H1 (cell line): ENCODE results near the gene WDR91. TPM values are rescaled to one million over a fixed set of nuclear protein-coding genes. Genes with fewer than 3 reads are reported as not detected.

Experiments used
- CTCF ChIA-PET: fragments of 300-600 bp; sonication (Branson Sonifier 250); formaldehyde crosslinking; loops from one replicate; lab custom pipeline; 2021; ENCODE audit not compliant: partially characterized antibody; lab: Charles Lee
- POLR2A ChIA-PET: fragments of 300-600 bp; sonication (Branson Sonifier 250); formaldehyde crosslinking; loops from one replicate; lab custom pipeline; 2021; ENCODE audit warnings: inconsistent platforms; ENCODE audit not compliant: partially characterized antibody; lab: Charles Lee
- DNase-seq, 2 experiments: peaks; one replicate each; pipeline versions ENCODE4 v3.0.0 to v3.0.0-alpha.2; 2010 to 2022; ENCODE audit warnings: low spot score in 2 of 2, low read depth in 1 of 2, mixed read lengths in 1 of 2
- FAIRE-seq: peaks from 2 replicates; lab custom pipeline; 2011; peaks lifted over from hg19 to GRCh38; lab: Jason Lieb, UNC
- H2AFZ ChIP-seq: 2 replicates; pipeline ENCODE4 v1.8.1; 2012; ENCODE audit warnings: low read length, inconsistent platforms
- H2AK5ac ChIP-seq: 2 replicates; pipeline ENCODE4 v1.6.1; 2013; ENCODE audit warnings: low read depth, low read length
- H2BK120ac ChIP-seq: replicated peaks from 2 replicates; pipeline ENCODE3; 2013; ENCODE audit warnings: low read depth, low read length, inconsistent platforms
- H2BK12ac ChIP-seq: 2 replicates; pipeline ENCODE4 v1.6.1; 2013; ENCODE audit warnings: low read depth, low read length
- H2BK15ac ChIP-seq: 2 replicates; pipeline ENCODE4 v1.6.1; 2013; ENCODE audit warnings: low read length
- H2BK20ac ChIP-seq: 2 replicates; pipeline ENCODE4 v1.6.1; 2013; ENCODE audit warnings: low read length
- H2BK5ac ChIP-seq: 2 replicates; pipeline ENCODE4 v1.6.1; 2013; ENCODE audit warnings: low read depth, low read length
- H3K14ac ChIP-seq: 2 replicates; pipeline ENCODE4 v1.6.1; 2013; ENCODE audit warnings: inconsistent platforms; ENCODE audit not compliant: insufficient read length
- H3K18ac ChIP-seq: 2 replicates; pipeline ENCODE4 v1.6.1; 2013; ENCODE audit warnings: low read length; ENCODE audit errors: extremely low read depth
- H3K23ac ChIP-seq: 2 replicates; pipeline ENCODE4 v1.6.1; 2013; ENCODE audit warnings: inconsistent platforms; ENCODE audit not compliant: insufficient read length
- H3K23me2 ChIP-seq: 2 replicates; pipeline ENCODE4 v1.6.1; 2013; ENCODE audit warnings: low read depth, low read length
- H3K27ac ChIP-seq: 2 replicates; pipeline ENCODE4 v1.6.1; 2011; ENCODE audit warnings: low read depth, low read length, inconsistent platforms
- H3K27me3 ChIP-seq, 4 experiments: replicated peaks in 1 of 4; 1 replicate in 1 of 4; 2 replicates in 3 of 4; pipeline versions ENCODE4 v1.6.1 to v1.8.1; 2011 to 2013; ENCODE audit warnings: low read length in 3 of 4, mild to moderate bottlenecking in 3 of 4, inconsistent platforms in 2 of 4, mixed read lengths in 2 of 4, moderate library complexity in 1 of 4; ENCODE audit not compliant: control insufficient read depth in 3 of 4, insufficient read depth in 3 of 4; ENCODE audit errors: extremely low read depth in 1 of 4
- H3K36me3 ChIP-seq, 4 experiments: 2 replicates each; pipeline versions ENCODE4 v1.6.1 to v1.8.1; 2011 to 2013; ENCODE audit warnings: mild to moderate bottlenecking in 4 of 4, low read length in 3 of 4, moderate library complexity in 2 of 4, control low read depth in 1 of 4, inconsistent platforms in 1 of 4; ENCODE audit not compliant: insufficient read depth in 4 of 4, control insufficient read depth in 2 of 4
- H3K4ac ChIP-seq: replicated peaks from 2 replicates; pipeline ENCODE3; 2013; ENCODE audit warnings: low read length, low read depth, mixed read lengths, inconsistent platforms; ENCODE audit not compliant: insufficient read length
- H3K4me1 ChIP-seq, 4 experiments: replicated peaks in 1 of 4; 1 replicate in 1 of 4; 2 replicates in 3 of 4; pipeline versions ENCODE4 v1.6.1 to v1.8.1; 2011 to 2013; ENCODE audit warnings: low read length in 3 of 4, inconsistent platforms in 2 of 4, mixed read lengths in 1 of 4; ENCODE audit not compliant: insufficient read depth in 4 of 4, control insufficient read depth in 3 of 4
- H3K4me2 ChIP-seq, 2 experiments: 2 replicates each; pipeline versions ENCODE4 v1.6.1 to v1.8.1; 2011 to 2013; ENCODE audit warnings: low read depth in 2 of 2, low read length in 2 of 2, control low read depth in 1 of 2, inconsistent platforms in 1 of 2, mild to moderate bottlenecking in 1 of 2; ENCODE audit not compliant: insufficient read depth in 1 of 2
- H3K4me3 ChIP-seq, 4 experiments: fragments of 200-600, 300-600 bp in 1 of 4; sonication (generic), shearing (Covaris generic), sonication (Bioruptor Twin) in 1 of 4; 2 replicates each; pipeline versions ENCODE4 v1.5.1 to v1.8.1; 2011 to 2016; ENCODE audit warnings: low read length in 4 of 4, low read depth in 3 of 4, control low read depth in 2 of 4, inconsistent platforms in 2 of 4, mild to moderate bottlenecking in 2 of 4, mixed read lengths in 1 of 4, moderate library complexity in 1 of 4; ENCODE audit not compliant: insufficient read depth in 2 of 4; ENCODE audit errors: extremely low read depth in 1 of 4
- H3K56ac ChIP-seq: replicated peaks from 2 replicates; pipeline ENCODE3; 2013; ENCODE audit warnings: low read depth, mild to moderate bottlenecking, mixed read lengths, low read length, inconsistent platforms; ENCODE audit not compliant: insufficient read length
- H3K79me1 ChIP-seq: 2 replicates; pipeline ENCODE4 v1.6.1; 2013; ENCODE audit warnings: low read depth, low read length, control low read depth
- H3K79me2 ChIP-seq, 2 experiments: 2 replicates each; pipeline versions ENCODE4 v1.6.1 to v1.8.1; 2012 to 2013; ENCODE audit warnings: low read length in 2 of 2, mild to moderate bottlenecking in 2 of 2, inconsistent platforms in 1 of 2; ENCODE audit not compliant: insufficient read depth in 2 of 2, control insufficient read depth in 1 of 2
- H3K9ac ChIP-seq, 4 experiments: replicated peaks in 1 of 4; 1 replicate in 1 of 4; 2 replicates in 3 of 4; pipeline versions ENCODE4 v1.6.1 to v1.8.1; 2011 to 2013; ENCODE audit warnings: low read depth in 3 of 4, low read length in 3 of 4, control low read depth in 2 of 4, mild to moderate bottlenecking in 2 of 4, moderate library complexity in 2 of 4, inconsistent platforms in 1 of 4; ENCODE audit errors: extremely low read depth in 1 of 4
- H3K9me3 ChIP-seq, 2 experiments: 2 replicates each; pipeline versions ENCODE4 v1.6.1 to v1.8.1; 2012 to 2013; ENCODE audit warnings: mild to moderate bottlenecking in 2 of 2, moderate library complexity in 2 of 2, control low read depth in 1 of 2, inconsistent platforms in 1 of 2, low read depth in 1 of 2, low read length in 1 of 2, mixed read lengths in 1 of 2; ENCODE audit not compliant: insufficient read depth in 2 of 2
- H4K20me1 ChIP-seq, 2 experiments: replicated peaks in 1 of 2; 2 replicates each; pipeline versions ENCODE3 to v1.8.1; 2011 to 2013; ENCODE audit warnings: inconsistent platforms in 2 of 2, low read length in 2 of 2, mild to moderate bottlenecking in 1 of 2; ENCODE audit not compliant: insufficient read depth in 2 of 2, control insufficient read depth in 1 of 2
- H4K5ac ChIP-seq: 2 replicates; pipeline ENCODE4 v1.6.1; 2013; ENCODE audit warnings: low read length, low read depth, mixed read lengths, inconsistent platforms; ENCODE audit not compliant: insufficient read length
- H4K8ac ChIP-seq: 2 replicates; pipeline ENCODE4 v1.8.0; 2013; ENCODE audit warnings: mild to moderate bottlenecking, moderate library complexity, low read length, inconsistent platforms; ENCODE audit not compliant: insufficient read depth; ENCODE audit errors: extremely low read depth
- H4K91ac ChIP-seq: replicated peaks from 2 replicates; pipeline ENCODE3; 2013; ENCODE audit warnings: low read length, mixed read lengths, inconsistent platforms; ENCODE audit not compliant: insufficient read length
- HDAC6 ChIP-seq: IDR thresholded peaks from one replicate; pipeline ENCODE4 v1.7.1; 2012; ENCODE audit warnings: low read depth, mild to moderate bottlenecking, inconsistent platforms, low read length, moderate library complexity
- WGBS, 2 experiments: shearing (Covaris generic) in 1 of 2; methylation state at CpG; one replicate each; pipeline versions ENCODE4 v1.1.6 to v1.1.7; 2013 to 2015; ENCODE audit warnings: low lambda C conversion rate in 2 of 2, mixed read lengths in 2 of 2, inconsistent platforms in 1 of 2, low coverage in 1 of 2, missing lambda C conversion rate in 1 of 2; ENCODE audit not compliant: insufficient replicate concordance in 2 of 2, insufficient coverage in 1 of 2, insufficient read length in 1 of 2; ENCODE audit errors: extremely low coverage in 1 of 2, missing lambda C conversion rate in 1 of 2; 5-methylcytosine and 5-hydroxymethylcytosine counted together
- polyA plus RNA-seq, 7 experiments: library from polyadenylated mRNA; depleted of rRNA in 3 of 7; stranded (reverse) in 5 of 7; unstranded in 2 of 7; fragments of >200 nt in 5 of 7; fragments of 200-250 nt in 2 of 7; gene quantifications; 1 replicate in 5 of 7; 2 replicates in 1 of 7; 4 replicates in 1 of 7; pipeline versions ENCODE4 v1.2.1 to v1.2.3, GENCODE V29; 2011 to 2013; ENCODE audit warnings: missing spikeins in 2 of 7, mixed read lengths in 2 of 7
- total RNA-seq: library from RNA; stranded (reverse); fragmentation: NEBNext Ultra II Directional; extraction: Animal tissue kit (Norgen Biotek cat#: 25700); gene quantifications from 2 replicates; pipeline ENCODE4 v1.2.1, GENCODE V29; 2021

WDR91 gene
- total and polyA plus RNA-seq, 2 of the 8 experiments (the other 6 are each of a cell fraction or from before 2014, with no cell fraction given) = 8.2 to 14.7 TPM

- CTCF ChIA-PET = interaction anchor here (0.7 to 6.9 kb wide), 4 partner anchors 12 to 40 kb away, joined by 3 to 53 read pairs (median 3); no protein-coding TSS in a partner anchor
- POLR2A ChIA-PET = interaction anchor here (0.9 kb wide), 1 partner anchor 15 kb away, joined by 3 read pairs; no protein-coding TSS in a partner anchor
- TF ChIP-seq HDAC6 = no peak
Measured at GRCh38 chr7:135259702-135260101, 48.4 kb upstream of the WDR91 start.

More at GRCh38 chr7:135259702-135260101, 48.4 kb upstream of the WDR91 start:
- Histone ChIP-seq H4K5ac (no peak overlapping the region), H3K79me1 (no peaks in the 10 kb centered on the region), H3K79me2 (no peaks in the 10 kb centered on the region), H3K4me2 (no peak overlapping the region), H2BK20ac (no peak overlapping the region), H3K23ac (no peak overlapping the region), H3K27ac (no peak overlapping the region), H3K9me3 (no peaks in the 10 kb centered on the region), H3K9ac (no peak overlapping the region), H2BK120ac (no peak overlapping the region), H3K18ac (no peak overlapping the region), H4K91ac (no peak overlapping the region), H2AFZ (no peak overlapping the region), H2BK5ac (no peak overlapping the region), H4K20me1 (no peaks in the 10 kb centered on the region), H3K4me3 (no peak overlapping the region), H4K8ac (no peak overlapping the region), H3K36me3 (no peaks in the 10 kb centered on the region), H3K23me2 (no peaks in the 10 kb centered on the region), H2BK12ac (no peak overlapping the region), H3K4ac (no peak overlapping the region), H2BK15ac (no peak overlapping the region), H3K4me1 (peaks cover 0 to 5% (median 4%) of the 10 kb centered on the region in 4 experiments; a peak in 4 of 7 replicates), H3K56ac (no peak overlapping the region), H3K14ac (no peak overlapping the region), H3K27me3 (no peaks in the 10 kb centered on the region), H2AK5ac (no peak overlapping the region)
- DNase-seq = no peak
- 82% methylated on average over 6 of the region's 6 CpGs; no CpG with 5 or more reads in 1 of the 2 experiments for WGBS, 2 experiments
- no peak for FAIRE-seq
